ENCODE results near the gene MCM10.

DNA sequence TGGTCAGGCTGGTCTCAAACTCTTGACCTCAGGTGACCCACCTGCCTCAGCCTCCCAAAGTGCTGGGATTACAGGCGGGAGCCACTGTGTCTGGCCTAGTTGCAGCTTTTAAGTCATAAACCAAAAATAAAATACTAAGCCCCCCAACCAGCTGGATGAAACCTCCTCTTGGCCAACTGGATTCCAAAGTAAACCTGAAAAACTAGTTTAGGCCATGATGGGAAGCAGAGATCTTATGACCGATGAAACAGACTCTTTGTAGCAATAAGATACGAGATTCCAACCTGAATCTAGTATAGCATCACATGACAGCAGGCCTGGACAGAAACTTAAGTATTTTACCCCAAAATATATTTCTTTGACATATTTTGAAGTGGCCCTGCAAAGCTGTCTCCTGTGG, 9.1 kb upstream of the MCM10 start:
- TF ChIP-seq, protein P1, sequence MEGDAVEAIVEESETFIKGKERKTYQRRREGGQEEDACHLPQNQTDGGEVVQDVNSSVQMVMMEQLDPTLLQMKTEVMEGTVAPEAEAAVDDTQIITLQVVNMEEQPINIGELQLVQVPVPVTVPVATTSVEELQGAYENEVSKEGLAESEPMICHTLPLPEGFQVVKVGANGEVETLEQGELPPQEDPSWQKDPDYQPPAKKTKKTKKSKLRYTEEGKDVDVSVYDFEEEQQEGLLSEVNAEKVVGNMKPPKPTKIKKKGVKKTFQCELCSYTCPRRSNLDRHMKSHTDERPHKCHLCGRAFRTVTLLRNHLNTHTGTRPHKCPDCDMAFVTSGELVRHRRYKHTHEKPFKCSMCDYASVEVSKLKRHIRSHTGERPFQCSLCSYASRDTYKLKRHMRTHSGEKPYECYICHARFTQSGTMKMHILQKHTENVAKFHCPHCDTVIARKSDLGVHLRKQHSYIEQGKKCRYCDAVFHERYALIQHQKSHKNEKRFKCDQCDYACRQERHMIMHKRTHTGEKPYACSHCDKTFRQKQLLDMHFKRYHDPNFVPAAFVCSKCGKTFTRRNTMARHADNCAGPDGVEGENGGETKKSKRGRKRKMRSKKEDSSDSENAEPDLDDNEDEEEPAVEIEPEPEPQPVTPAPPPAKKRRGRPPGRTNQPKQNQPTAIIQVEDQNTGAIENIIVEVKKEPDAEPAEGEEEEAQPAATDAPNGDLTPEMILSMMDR (IDR thresholded peaks at IDR 0.05), result no peak
- TF ChIP-seq POLR2AphosphoS5 (IDR thresholded peaks at IDR 0.05) (no peak), POLR2A (IDR thresholded peaks at IDR 0.05) (no peak), EP300 (IDR thresholded peaks at IDR 0.05) (no peak)
